ENCODE measurements around the gene PRSS8.

DNA sequence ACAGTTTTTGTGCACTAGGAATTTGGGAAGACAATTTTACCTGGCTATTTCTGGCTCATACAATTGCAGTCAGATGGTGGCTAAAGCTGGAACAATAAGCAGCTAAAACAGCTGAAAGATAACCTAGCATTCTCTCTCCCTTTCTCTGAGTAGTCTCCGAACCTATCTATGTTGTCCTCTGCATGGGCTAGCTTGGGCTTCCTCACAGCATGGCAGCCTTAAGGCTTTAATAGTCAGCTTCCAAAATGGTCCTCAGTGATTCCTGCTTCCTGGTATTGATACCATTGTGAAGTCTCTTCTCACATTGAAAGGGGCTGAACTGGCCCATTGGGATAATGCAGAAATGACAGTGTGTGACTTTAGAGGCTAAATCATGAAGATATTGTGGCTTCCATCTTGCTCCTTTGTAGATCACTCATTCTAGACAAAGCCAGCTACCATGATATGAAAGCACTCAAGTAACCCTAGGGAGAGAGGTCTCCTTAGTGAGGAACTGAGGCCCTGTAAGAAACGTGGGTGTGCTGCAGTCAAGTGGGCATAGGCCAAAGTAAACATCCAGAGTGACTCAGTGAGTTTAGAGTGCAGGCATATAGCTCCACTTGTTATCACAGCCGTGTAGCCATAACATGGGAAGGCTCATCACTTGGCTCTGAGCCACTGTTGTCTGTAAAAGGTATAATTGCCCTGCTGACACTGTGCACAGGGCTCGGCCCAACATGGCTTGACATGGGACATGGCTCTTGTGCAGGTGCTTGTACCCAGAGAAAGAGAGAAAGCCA lies 35.5 kb downstream of the PRSS8 start:
- TF ChIP-seq, protein P1, sequence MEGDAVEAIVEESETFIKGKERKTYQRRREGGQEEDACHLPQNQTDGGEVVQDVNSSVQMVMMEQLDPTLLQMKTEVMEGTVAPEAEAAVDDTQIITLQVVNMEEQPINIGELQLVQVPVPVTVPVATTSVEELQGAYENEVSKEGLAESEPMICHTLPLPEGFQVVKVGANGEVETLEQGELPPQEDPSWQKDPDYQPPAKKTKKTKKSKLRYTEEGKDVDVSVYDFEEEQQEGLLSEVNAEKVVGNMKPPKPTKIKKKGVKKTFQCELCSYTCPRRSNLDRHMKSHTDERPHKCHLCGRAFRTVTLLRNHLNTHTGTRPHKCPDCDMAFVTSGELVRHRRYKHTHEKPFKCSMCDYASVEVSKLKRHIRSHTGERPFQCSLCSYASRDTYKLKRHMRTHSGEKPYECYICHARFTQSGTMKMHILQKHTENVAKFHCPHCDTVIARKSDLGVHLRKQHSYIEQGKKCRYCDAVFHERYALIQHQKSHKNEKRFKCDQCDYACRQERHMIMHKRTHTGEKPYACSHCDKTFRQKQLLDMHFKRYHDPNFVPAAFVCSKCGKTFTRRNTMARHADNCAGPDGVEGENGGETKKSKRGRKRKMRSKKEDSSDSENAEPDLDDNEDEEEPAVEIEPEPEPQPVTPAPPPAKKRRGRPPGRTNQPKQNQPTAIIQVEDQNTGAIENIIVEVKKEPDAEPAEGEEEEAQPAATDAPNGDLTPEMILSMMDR (IDR thresholded peaks at IDR 0.05) = no peak
- no peak for TF ChIP-seq EP300 (IDR thresholded peaks at IDR 0.05)
